HCT116 (cell line): ENCODE data around the gene ENPP3.

Source experiments
- CEBPB ChIP-seq: IDR thresholded peaks from 2 replicates; pipeline ENCODE4 v1.6.1; 2012; ENCODE audit warnings: low read depth
- EZH2 ChIP-seq: fragments of 200-600 bp; sonication (generic); IDR thresholded peaks from 2 replicates; pipeline ENCODE4 v1.6.1; 2017; ENCODE audit warnings: antibody characterized with exemption, mixed run types
- TF ChIP-seq, protein P1 (sequence below): IDR thresholded peaks from 2 replicates; pipeline ENCODE4 v1.6.1; 2012; ENCODE audit warnings: low read depth
- TF ChIP-seq, protein P2 (sequence below), 3 experiments: fragments of 200-600 bp in 1 of 3; sonication (generic) in 1 of 3; IDR thresholded peaks in 2 of 3; conservative IDR thresholded peaks in 1 of 3; 2 replicates each; pipeline ENCODE4 v1.5.1; 2012 to 2017; ENCODE audit warnings: low read depth in 2 of 3, low read length in 2 of 3, antibody characterized with exemption in 1 of 3, borderline replicate concordance in 1 of 3, control low read depth in 1 of 3, mild to moderate bottlenecking in 1 of 3, mixed read lengths in 1 of 3, mixed run types in 1 of 3, moderate library complexity in 1 of 3; ENCODE audit not compliant: insufficient read depth in 1 of 3

DNA sequence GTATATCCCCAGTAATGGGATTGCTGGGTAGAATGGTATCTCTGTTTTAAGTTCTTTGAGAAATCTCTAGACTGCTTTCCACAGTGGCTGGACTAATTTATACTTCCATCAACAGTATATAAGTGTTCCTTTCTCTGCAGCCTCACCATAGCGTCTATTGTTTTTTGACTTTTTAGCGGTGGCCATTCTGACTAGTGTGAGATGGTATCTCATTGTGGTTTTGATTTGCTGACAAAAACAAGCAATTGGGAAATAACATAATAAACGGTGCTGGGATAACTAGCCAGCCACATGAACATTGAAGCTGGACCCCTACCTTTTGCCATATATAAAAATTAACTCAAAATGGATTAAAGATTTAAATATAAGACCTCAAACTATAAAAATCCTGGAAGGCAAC is 49.9 kb downstream of the ENPP3 start:
- TF ChIP-seq EZH2 (no peak), CEBPB (no peak)
- TF ChIP-seq, protein P1, sequence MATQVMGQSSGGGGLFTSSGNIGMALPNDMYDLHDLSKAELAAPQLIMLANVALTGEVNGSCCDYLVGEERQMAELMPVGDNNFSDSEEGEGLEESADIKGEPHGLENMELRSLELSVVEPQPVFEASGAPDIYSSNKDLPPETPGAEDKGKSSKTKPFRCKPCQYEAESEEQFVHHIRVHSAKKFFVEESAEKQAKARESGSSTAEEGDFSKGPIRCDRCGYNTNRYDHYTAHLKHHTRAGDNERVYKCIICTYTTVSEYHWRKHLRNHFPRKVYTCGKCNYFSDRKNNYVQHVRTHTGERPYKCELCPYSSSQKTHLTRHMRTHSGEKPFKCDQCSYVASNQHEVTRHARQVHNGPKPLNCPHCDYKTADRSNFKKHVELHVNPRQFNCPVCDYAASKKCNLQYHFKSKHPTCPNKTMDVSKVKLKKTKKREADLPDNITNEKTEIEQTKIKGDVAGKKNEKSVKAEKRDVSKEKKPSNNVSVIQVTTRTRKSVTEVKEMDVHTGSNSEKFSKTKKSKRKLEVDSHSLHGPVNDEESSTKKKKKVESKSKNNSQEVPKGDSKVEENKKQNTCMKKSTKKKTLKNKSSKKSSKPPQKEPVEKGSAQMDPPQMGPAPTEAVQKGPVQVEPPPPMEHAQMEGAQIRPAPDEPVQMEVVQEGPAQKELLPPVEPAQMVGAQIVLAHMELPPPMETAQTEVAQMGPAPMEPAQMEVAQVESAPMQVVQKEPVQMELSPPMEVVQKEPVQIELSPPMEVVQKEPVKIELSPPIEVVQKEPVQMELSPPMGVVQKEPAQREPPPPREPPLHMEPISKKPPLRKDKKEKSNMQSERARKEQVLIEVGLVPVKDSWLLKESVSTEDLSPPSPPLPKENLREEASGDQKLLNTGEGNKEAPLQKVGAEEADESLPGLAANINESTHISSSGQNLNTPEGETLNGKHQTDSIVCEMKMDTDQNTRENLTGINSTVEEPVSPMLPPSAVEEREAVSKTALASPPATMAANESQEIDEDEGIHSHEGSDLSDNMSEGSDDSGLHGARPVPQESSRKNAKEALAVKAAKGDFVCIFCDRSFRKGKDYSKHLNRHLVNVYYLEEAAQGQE = no peak
- TF ChIP-seq, protein P2, sequence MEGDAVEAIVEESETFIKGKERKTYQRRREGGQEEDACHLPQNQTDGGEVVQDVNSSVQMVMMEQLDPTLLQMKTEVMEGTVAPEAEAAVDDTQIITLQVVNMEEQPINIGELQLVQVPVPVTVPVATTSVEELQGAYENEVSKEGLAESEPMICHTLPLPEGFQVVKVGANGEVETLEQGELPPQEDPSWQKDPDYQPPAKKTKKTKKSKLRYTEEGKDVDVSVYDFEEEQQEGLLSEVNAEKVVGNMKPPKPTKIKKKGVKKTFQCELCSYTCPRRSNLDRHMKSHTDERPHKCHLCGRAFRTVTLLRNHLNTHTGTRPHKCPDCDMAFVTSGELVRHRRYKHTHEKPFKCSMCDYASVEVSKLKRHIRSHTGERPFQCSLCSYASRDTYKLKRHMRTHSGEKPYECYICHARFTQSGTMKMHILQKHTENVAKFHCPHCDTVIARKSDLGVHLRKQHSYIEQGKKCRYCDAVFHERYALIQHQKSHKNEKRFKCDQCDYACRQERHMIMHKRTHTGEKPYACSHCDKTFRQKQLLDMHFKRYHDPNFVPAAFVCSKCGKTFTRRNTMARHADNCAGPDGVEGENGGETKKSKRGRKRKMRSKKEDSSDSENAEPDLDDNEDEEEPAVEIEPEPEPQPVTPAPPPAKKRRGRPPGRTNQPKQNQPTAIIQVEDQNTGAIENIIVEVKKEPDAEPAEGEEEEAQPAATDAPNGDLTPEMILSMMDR (IDR thresholded peaks at IDR 0.05 in 2 of 3, conservative IDR thresholded peaks at IDR 0.05 in 1 of 3; ENCODE audit: borderline replicate concordance in 1 of 3, insufficient read depth in 1 of 3, low read depth in 2 of 3, low read length in 2 of 3) = no peak
